ENCODE results near the gene KLHL11.
A peak's percentile ranks its signal among the peaks of the same experiment; 100 is the strongest.

KLHL11 gene

GRCh38 chr17:41823141-41823524 lies 42.1 kb downstream of the KLHL11 start:
- ATAC-seq, result peak; percentile 10; the same call in 2 of the 3 replicates
- TF ChIP-seq CREB5 (CRISPR knock-in tag; IDR thresholded peaks at IDR 0.05; ENCODE audit: low read depth), result no peak
- TF ChIP-seq OSR1 (CRISPR knock-in tag; IDR thresholded peaks at IDR 0.05), result no peak
- TF ChIP-seq BACH2 (CRISPR knock-in tag; IDR thresholded peaks at IDR 0.05; ENCODE audit: borderline replicate concordance), result no peak
- TF ChIP-seq ZNF8 (CRISPR knock-in tag; IDR thresholded peaks at IDR 0.05), result no peak
- no peak for TF ChIP-seq CSRNP3 (CRISPR knock-in tag; IDR thresholded peaks at IDR 0.05)
- no peak for TF ChIP-seq POU6F1 (CRISPR knock-in tag; IDR thresholded peaks at IDR 0.05; ENCODE audit: borderline replicate concordance, low read depth)
- TF ChIP-seq ZC3H10 (CRISPR knock-in tag; IDR thresholded peaks at IDR 0.05), result no peak
- TF ChIP-seq RARB (CRISPR knock-in tag; IDR thresholded peaks at IDR 0.05), result no peak
- TF ChIP-seq ZNF70 (CRISPR knock-in tag; IDR thresholded peaks at IDR 0.05), result no peak
- TF ChIP-seq TOX (CRISPR knock-in tag; IDR thresholded peaks at IDR 0.05; ENCODE audit: borderline replicate concordance), result no peak
- TF ChIP-seq ZFP3 (CRISPR knock-in tag; IDR thresholded peaks at IDR 0.05), result no peak
- TF ChIP-seq SNAI2 (CRISPR knock-in tag; IDR thresholded peaks at IDR 0.05), result no peak
- TF ChIP-seq, protein P1, sequence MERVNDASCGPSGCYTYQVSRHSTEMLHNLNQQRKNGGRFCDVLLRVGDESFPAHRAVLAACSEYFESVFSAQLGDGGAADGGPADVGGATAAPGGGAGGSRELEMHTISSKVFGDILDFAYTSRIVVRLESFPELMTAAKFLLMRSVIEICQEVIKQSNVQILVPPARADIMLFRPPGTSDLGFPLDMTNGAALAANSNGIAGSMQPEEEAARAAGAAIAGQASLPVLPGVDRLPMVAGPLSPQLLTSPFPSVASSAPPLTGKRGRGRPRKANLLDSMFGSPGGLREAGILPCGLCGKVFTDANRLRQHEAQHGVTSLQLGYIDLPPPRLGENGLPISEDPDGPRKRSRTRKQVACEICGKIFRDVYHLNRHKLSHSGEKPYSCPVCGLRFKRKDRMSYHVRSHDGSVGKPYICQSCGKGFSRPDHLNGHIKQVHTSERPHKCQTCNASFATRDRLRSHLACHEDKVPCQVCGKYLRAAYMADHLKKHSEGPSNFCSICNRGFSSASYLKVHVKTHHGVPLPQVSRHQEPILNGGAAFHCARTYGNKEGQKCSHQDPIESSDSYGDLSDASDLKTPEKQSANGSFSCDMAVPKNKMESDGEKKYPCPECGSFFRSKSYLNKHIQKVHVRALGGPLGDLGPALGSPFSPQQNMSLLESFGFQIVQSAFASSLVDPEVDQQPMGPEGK (CRISPR knock-in tag; IDR thresholded peaks at IDR 0.05; ENCODE audit: borderline replicate concordance), result no peak
- TF ChIP-seq PPARA (CRISPR knock-in tag; IDR thresholded peaks at IDR 0.05; ENCODE audit: borderline replicate concordance), result no peak
- no peak for TF ChIP-seq ZNF565 (CRISPR knock-in tag; conservative IDR thresholded peaks at IDR 0.05; ENCODE audit: low read depth)
- TF ChIP-seq CSDC2 (CRISPR knock-in tag; IDR thresholded peaks at IDR 0.05), result no peak
- TF ChIP-seq ZFP30 (CRISPR knock-in tag; IDR thresholded peaks at IDR 0.05), result no peak

- TF ChIP-seq OSR1 (CRISPR knock-in tag; IDR thresholded peaks at IDR 0.05), result no peak
- TF ChIP-seq CREB5 (CRISPR knock-in tag; IDR thresholded peaks at IDR 0.05; ENCODE audit: low read depth), result no peak
- no peak for TF ChIP-seq CSRNP3 (CRISPR knock-in tag; IDR thresholded peaks at IDR 0.05)
- TF ChIP-seq ESRRG (CRISPR knock-in tag; IDR thresholded peaks at IDR 0.05), result no peak
- no peak for TF ChIP-seq GLIS3 (CRISPR knock-in tag; IDR thresholded peaks at IDR 0.05)
- no peak for TF ChIP-seq CSDC2 (CRISPR knock-in tag; IDR thresholded peaks at IDR 0.05)
- no peak; the same call in none of the 3 replicates for ATAC-seq
These were observed 42.7 kb downstream of the KLHL11 start for GRCh38 chr17:41822216-41823140.

GRCh38 chr17:41821776-41822175 lies 43.4 kb downstream of the KLHL11 start:
- ATAC-seq, result no peak
- TF ChIP-seq ISL1 (CRISPR knock-in tag; IDR thresholded peaks at IDR 0.05) (no peak), CSDC2 (CRISPR knock-in tag; IDR thresholded peaks at IDR 0.05) (no peak), ZFP30 (CRISPR knock-in tag; IDR thresholded peaks at IDR 0.05) (no peak), TCF4 (CRISPR knock-in tag; IDR thresholded peaks at IDR 0.05; ENCODE audit: borderline replicate concordance) (no peak), ZNF565 (CRISPR knock-in tag; conservative IDR thresholded peaks at IDR 0.05; ENCODE audit: low read depth) (no peak), PPARA (CRISPR knock-in tag; IDR thresholded peaks at IDR 0.05; ENCODE audit: borderline replicate concordance) (no peak), ZFP3 (CRISPR knock-in tag; IDR thresholded peaks at IDR 0.05) (no peak), TOX (CRISPR knock-in tag; IDR thresholded peaks at IDR 0.05; ENCODE audit: borderline replicate concordance) (no peak), GLIS3 (CRISPR knock-in tag; IDR thresholded peaks at IDR 0.05) (no peak), SNAI2 (CRISPR knock-in tag; IDR thresholded peaks at IDR 0.05) (no peak), ZNF70 (CRISPR knock-in tag; IDR thresholded peaks at IDR 0.05) (no peak), OSR1 (CRISPR knock-in tag; IDR thresholded peaks at IDR 0.05) (no peak), RARB (CRISPR knock-in tag; IDR thresholded peaks at IDR 0.05) (no peak), CSRNP3 (CRISPR knock-in tag; IDR thresholded peaks at IDR 0.05) (no peak)
- TF ChIP-seq, protein P1 (CRISPR knock-in tag; IDR thresholded peaks at IDR 0.05; ENCODE audit: borderline replicate concordance), result no peak
